ENCODE data around the gene LRRC28. TPM values are rescaled to one million over a fixed set of nuclear protein-coding genes. Genes with fewer than 3 reads are reported as not detected.

The LRRC28 gene
- total and polyA plus RNA-seq, 2 of the 4 experiments (the other 2 are of a cell fraction): 12.7 to 21.1 TPM

DNA sequence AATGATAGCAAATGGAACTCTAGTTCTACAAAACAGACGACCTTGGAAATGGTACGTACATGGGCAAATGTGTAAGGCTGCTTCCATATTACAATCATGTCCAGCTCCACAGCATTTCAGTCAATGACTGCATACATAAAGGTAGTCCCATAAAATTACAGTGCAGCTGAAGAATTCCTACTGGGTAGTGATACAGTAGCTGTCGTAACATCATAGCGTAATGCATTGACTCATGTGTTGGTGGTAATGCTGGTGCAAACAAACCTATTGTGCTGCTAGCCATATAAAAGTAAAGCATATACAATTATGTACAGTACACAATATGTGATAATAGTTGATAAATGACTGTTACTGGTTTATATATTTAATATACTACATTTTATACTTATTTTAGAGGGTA is 20.4 kb upstream of the LRRC28 start:
- DNase-seq: no peak
- Histone ChIP-seq H3K27me3 (ENCODE audit: control insufficient read depth, insufficient read depth, low read length) (no peaks in the 10 kb centered on the region), H2AK5ac (ENCODE audit: low read depth, low read length) (no peak overlapping the region), H2BK5ac (ENCODE audit: low read depth, low read length, poor library complexity, severe bottlenecking) (no peak overlapping the region), H4K20me1 (ENCODE audit: insufficient read depth, low read length) (no peaks in the 10 kb centered on the region), H3K9ac (ENCODE audit: low read depth, low read length) (no peak overlapping the region), H3K4ac (ENCODE audit: low read depth, low read length) (no peak overlapping the region), H3K36me3 (ENCODE audit: control insufficient read depth, insufficient read depth, low read length) (peaks cover 12% of the 10 kb centered on the region), H3K18ac (ENCODE audit: low read depth, low read length) (no peak overlapping the region), H3K23ac (ENCODE audit: low read depth, low read length) (no peak overlapping the region), H3K56ac (ENCODE audit: extremely low read depth, insufficient read depth, low read length) (no peak overlapping the region), H4K91ac (ENCODE audit: insufficient read depth, low read depth, low read length) (no peak overlapping the region), H2BK15ac (ENCODE audit: low read depth, low read length) (no peak overlapping the region), H2BK120ac (ENCODE audit: low read depth, low read length) (no peak overlapping the region), H4K5ac (ENCODE audit: low read depth, low read length) (no peak overlapping the region), H3K4me1 (ENCODE audit: control insufficient read depth, insufficient read depth, low read length) (no peaks in the 10 kb centered on the region; the same call in 1 of the 2 replicates), H3K27ac (ENCODE audit: insufficient read depth, low read length) (no peak overlapping the region), H3K14ac (replicated peaks; ENCODE audit: low read depth, low read length) (no peak overlapping the region), H3K4me2 (ENCODE audit: low read depth, low read length) (no peak overlapping the region), H3K9me3 (ENCODE audit: control insufficient read depth, insufficient read depth, low read length) (no peaks in the 10 kb centered on the region), H4K8ac (ENCODE audit: low read depth in 2 of 2, low read length in 2 of 2) (no peak overlapping the region), H3K9me1 (ENCODE audit: insufficient read depth, low read length) (peaks cover 5% of the 10 kb centered on the region; the same call in 1 of the 2 replicates), H2BK20ac (ENCODE audit: low read depth, low read length) (no peak overlapping the region), H3K4me3 (ENCODE audit: insufficient read depth, low read depth, low read length) (no peak overlapping the region), H2AK9ac (replicated peaks; ENCODE audit: low read depth, low read length, poor library complexity) (no peak overlapping the region), H3K79me1 (ENCODE audit: low read depth in 1 of 2, low read length in 2 of 2) (peaks cover 9 to 23% of the 10 kb centered on the region in 2 experiments; a peak in 3 of 4 replicates), H2AFZ (replicated peaks; ENCODE audit: low read length, poor library complexity) (no peak overlapping the region)
- BruUV-seq (replicated peaks): no TSS peak
- ATAC-seq (ENCODE audit: low read depth): no peak
- CTCF ChIA-PET: no interaction called here
- WGBS, 2 experiments (ENCODE audit: extremely low coverage in 2 of 2, insufficient read length in 1 of 2): no CpG with 5 or more reads among the region's 4 CpGs
- in situ Hi-C loops (cut with MboI; ENCODE audit: low sequenced_read_pairs) (no loop called here), dilution Hi-C loops (cut with HindIII; ENCODE audit: low sequenced_read_pairs, unreplicated experiment) (no loop called here), intact Hi-C loops (cut with micrococcal nuclease) (no loop called here)
- TF ChIP-seq NFE2L2 (IDR thresholded peaks at IDR 0.05; ENCODE audit: low read depth, low read length) (no peak), POLR2A (IDR thresholded peaks at IDR 0.05; ENCODE audit: low read depth, low read length) (no peak), FOS (IDR thresholded peaks at IDR 0.05; ENCODE audit: low read depth, low read length) (no peak), SMC3 (IDR thresholded peaks at IDR 0.05; ENCODE audit: low read depth, low read length) (no peak), CEBPB (IDR thresholded peaks at IDR 0.05; ENCODE audit: low read depth, low read length) (no peak), RAD21 (IDR thresholded peaks at IDR 0.05; ENCODE audit: low read length) (no peak), MAFK (IDR thresholded peaks at IDR 0.05; ENCODE audit: low read depth, low read length) (no peak), BHLHE40 (IDR thresholded peaks at IDR 0.05; ENCODE audit: low read depth, low read length) (no peak), CHD1 (IDR thresholded peaks at IDR 0.05; ENCODE audit: low read depth, low read length) (no peak), MAZ (IDR thresholded peaks at IDR 0.05; ENCODE audit: borderline replicate concordance, low read depth, low read length) (no peak), RFX5 (IDR thresholded peaks at IDR 0.05; ENCODE audit: low read depth, low read length) (no peak), MXI1 (IDR thresholded peaks at IDR 0.05; ENCODE audit: borderline replicate concordance, low read depth, low read length) (no peak), RCOR1 (IDR thresholded peaks at IDR 0.05; ENCODE audit: insufficient replicate concordance, low read length) (no peak)
- TF ChIP-seq, protein P1, sequence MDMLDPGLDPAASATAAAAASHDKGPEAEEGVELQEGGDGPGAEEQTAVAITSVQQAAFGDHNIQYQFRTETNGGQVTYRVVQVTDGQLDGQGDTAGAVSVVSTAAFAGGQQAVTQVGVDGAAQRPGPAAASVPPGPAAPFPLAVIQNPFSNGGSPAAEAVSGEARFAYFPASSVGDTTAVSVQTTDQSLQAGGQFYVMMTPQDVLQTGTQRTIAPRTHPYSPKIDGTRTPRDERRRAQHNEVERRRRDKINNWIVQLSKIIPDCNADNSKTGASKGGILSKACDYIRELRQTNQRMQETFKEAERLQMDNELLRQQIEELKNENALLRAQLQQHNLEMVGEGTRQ (IDR thresholded peaks at IDR 0.05; ENCODE audit: low read depth, low read length): no peak
- TF ChIP-seq, protein P2, sequence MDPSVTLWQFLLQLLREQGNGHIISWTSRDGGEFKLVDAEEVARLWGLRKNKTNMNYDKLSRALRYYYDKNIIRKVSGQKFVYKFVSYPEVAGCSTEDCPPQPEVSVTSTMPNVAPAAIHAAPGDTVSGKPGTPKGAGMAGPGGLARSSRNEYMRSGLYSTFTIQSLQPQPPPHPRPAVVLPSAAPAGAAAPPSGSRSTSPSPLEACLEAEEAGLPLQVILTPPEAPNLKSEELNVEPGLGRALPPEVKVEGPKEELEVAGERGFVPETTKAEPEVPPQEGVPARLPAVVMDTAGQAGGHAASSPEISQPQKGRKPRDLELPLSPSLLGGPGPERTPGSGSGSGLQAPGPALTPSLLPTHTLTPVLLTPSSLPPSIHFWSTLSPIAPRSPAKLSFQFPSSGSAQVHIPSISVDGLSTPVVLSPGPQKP (IDR thresholded peaks at IDR 0.05; ENCODE audit: borderline replicate concordance, low read depth, low read length): no peak
- TF ChIP-seq, protein P3, sequence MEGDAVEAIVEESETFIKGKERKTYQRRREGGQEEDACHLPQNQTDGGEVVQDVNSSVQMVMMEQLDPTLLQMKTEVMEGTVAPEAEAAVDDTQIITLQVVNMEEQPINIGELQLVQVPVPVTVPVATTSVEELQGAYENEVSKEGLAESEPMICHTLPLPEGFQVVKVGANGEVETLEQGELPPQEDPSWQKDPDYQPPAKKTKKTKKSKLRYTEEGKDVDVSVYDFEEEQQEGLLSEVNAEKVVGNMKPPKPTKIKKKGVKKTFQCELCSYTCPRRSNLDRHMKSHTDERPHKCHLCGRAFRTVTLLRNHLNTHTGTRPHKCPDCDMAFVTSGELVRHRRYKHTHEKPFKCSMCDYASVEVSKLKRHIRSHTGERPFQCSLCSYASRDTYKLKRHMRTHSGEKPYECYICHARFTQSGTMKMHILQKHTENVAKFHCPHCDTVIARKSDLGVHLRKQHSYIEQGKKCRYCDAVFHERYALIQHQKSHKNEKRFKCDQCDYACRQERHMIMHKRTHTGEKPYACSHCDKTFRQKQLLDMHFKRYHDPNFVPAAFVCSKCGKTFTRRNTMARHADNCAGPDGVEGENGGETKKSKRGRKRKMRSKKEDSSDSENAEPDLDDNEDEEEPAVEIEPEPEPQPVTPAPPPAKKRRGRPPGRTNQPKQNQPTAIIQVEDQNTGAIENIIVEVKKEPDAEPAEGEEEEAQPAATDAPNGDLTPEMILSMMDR (conservative IDR thresholded peaks at IDR 0.05; ENCODE audit: low read depth, low read length): no peak
- POLR2A ChIA-PET (ENCODE audit: unreplicated experiment): no interaction called here
